MM.1S (cell line): ENCODE data around the gene RCAN1.

Experiments used
- DNase-seq: peaks from one replicate; pipeline ENCODE4 v3.0.0-alpha.2; 2015
- H2AFZ ChIP-seq: fragments of 300-600 bp; sonication (generic); 2 replicates; pipeline ENCODE4 v1.6.0; 2016; ENCODE audit warnings: antibody characterized with exemption, low read length
- H3F3A ChIP-seq: fragments of 300-600 bp; sonication (generic); 2 replicates; pipeline ENCODE4 v1.6.1; 2016; ENCODE audit warnings: mild to moderate bottlenecking, antibody characterized with exemption, low read length, moderate library complexity, mixed read lengths; ENCODE audit not compliant: insufficient read depth
- H3K27ac ChIP-seq: fragments of 300-600 bp; sonication (generic); 2 replicates; pipeline ENCODE4 v1.5.1; 2016; ENCODE audit warnings: mild to moderate bottlenecking, low read length
- H3K27me3 ChIP-seq: fragments of 300-600 bp; sonication (generic); replicated peaks from 2 replicates; pipeline ENCODE4 v1.6.0; 2016; ENCODE audit warnings: low read length; ENCODE audit not compliant: insufficient read depth
- H3K36me3 ChIP-seq: fragments of 300-600 bp; sonication (generic); replicated peaks from 2 replicates; pipeline ENCODE4 v1.6.1; 2016; ENCODE audit warnings: mild to moderate bottlenecking, low read length, mixed read lengths; ENCODE audit not compliant: insufficient read depth
- H3K4me1 ChIP-seq: fragments of 300-600 bp; sonication (generic); 2 replicates; pipeline ENCODE4 v1.6.1; 2016; ENCODE audit warnings: low read length, mixed read lengths
- H3K4me2 ChIP-seq: fragments of 300-600 bp; sonication (generic); 2 replicates; pipeline ENCODE4 v1.6.0; 2016; ENCODE audit warnings: low read depth, low read length
- H3K4me3 ChIP-seq: fragments of 300-600 bp; sonication (generic); 2 replicates; pipeline ENCODE4 v1.5.1; 2016; ENCODE audit warnings: low read length, mixed read lengths
- H3K79me2 ChIP-seq: fragments of 300-600 bp; sonication (generic); 2 replicates; pipeline ENCODE4 v1.6.1; 2016; ENCODE audit warnings: mixed run types, low read length, mixed read lengths
- H3K9ac ChIP-seq: fragments of 300-600 bp; sonication (generic); 2 replicates; pipeline ENCODE4 v1.6.1; 2016; ENCODE audit warnings: low read length, mixed read lengths
- H3K9me2 ChIP-seq: fragments of 300-600 bp; sonication (generic); replicated peaks from 2 replicates; pipeline ENCODE4 v1.6.1; 2016; ENCODE audit warnings: mild to moderate bottlenecking, low read length, mixed read lengths; ENCODE audit not compliant: insufficient read depth
- H3K9me3 ChIP-seq: fragments of 300-600 bp; sonication (generic); replicated peaks from 2 replicates; pipeline ENCODE4 v1.6.1; 2016; ENCODE audit warnings: mild to moderate bottlenecking, low read length, mixed read lengths; ENCODE audit not compliant: insufficient read depth
- H4K20me1 ChIP-seq: fragments of 300-600 bp; sonication (generic); 2 replicates; pipeline ENCODE4 v1.6.1; 2016; ENCODE audit warnings: mild to moderate bottlenecking, low read length, moderate library complexity, mixed read lengths; ENCODE audit not compliant: insufficient read depth
- CTCF ChIP-seq: fragments of 300-600 bp; sonication (generic); IDR thresholded peaks from 2 replicates; pipeline ENCODE4 v1.5.1; 2016; ENCODE audit warnings: antibody characterized with exemption, low read length, mixed read lengths
- EZH2 ChIP-seq: fragments of 300-600 bp; sonication (generic); optimal IDR thresholded peaks from 2 replicates; pipeline ENCODE3; 2017; ENCODE audit warnings: low read depth, mild to moderate bottlenecking, antibody characterized with exemption, low read length, mixed read lengths
- EZH2phosphoT487 ChIP-seq: fragments of 300-600 bp; sonication (generic); IDR thresholded peaks from 2 replicates; pipeline ENCODE4 v1.6.1; 2018; ENCODE audit warnings: antibody characterized with exemption, low read length

Gene RCAN1

GRCh38 chr21:34502480-34503106 is 112.3 kb downstream of the RCAN1 start:
- no peak overlapping the region for H3K4me2 ChIP-seq
- H3K9me2 ChIP-seq: no peaks in the 10 kb centered on the region
- no peaks in the 10 kb centered on the region for H3K4me1 ChIP-seq
- H4K20me1 ChIP-seq: no peaks in the 10 kb centered on the region
- TF ChIP-seq EZH2phosphoT487: no peak
- no peak for TF ChIP-seq EZH2
- no peak for TF ChIP-seq CTCF
- no peak overlapping the region for H3K27ac ChIP-seq
- no peaks in the 10 kb centered on the region for H3K36me3 ChIP-seq
- no peaks in the 10 kb centered on the region for H3K9me3 ChIP-seq
- H3K4me3 ChIP-seq: no peak overlapping the region
- no peak for DNase-seq
- H2AFZ ChIP-seq: no peak overlapping the region
- H3K9ac ChIP-seq: no peak overlapping the region
- H3K79me2 ChIP-seq: no peaks in the 10 kb centered on the region
- H3K27me3 ChIP-seq: no peaks in the 10 kb centered on the region
- H3F3A ChIP-seq: no peaks in the 10 kb centered on the region

DNA sequence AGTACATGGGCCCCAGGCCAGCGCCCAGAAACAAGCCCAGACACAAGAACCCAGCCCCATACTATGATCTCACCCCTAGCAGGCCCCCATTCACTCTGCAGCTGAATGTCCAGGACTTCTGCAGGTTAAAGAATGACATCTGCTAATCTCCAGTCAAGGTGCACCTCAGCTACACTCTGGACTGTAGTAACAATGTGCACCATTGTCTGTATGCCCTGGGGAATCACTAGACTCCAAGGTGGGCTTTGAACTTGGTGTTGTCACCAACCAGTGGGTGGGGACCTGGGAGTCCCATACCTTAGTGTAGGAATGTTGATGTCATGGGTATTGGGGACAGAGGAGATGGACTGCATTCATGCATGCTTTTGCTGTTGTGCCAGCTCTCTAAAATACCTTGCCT is 113.2 kb downstream of the RCAN1 start:
- TF ChIP-seq EZH2 (no peak), EZH2phosphoT487 (no peak), CTCF (no peak)
- Histone ChIP-seq H3F3A (no peaks in the 10 kb centered on the region), H4K20me1 (no peaks in the 10 kb centered on the region), H3K4me2 (no peak overlapping the region), H3K4me1 (no peaks in the 10 kb centered on the region), H3K27ac (no peak overlapping the region), H3K9me2 (no peaks in the 10 kb centered on the region), H2AFZ (no peak overlapping the region), H3K9ac (no peak overlapping the region), H3K27me3 (no peaks in the 10 kb centered on the region), H3K79me2 (no peaks in the 10 kb centered on the region), H3K9me3 (0 out of 2 replicates have a peak, but pooled peaks cover 3% of the 10 kb centered on the region), H3K4me3 (no peak overlapping the region), H3K36me3 (no peaks in the 10 kb centered on the region)
- DNase-seq: no peak

GRCh38 chr21:34500191-34500590 is 114.7 kb downstream of the RCAN1 start:
- H2AFZ ChIP-seq: no peak overlapping the region
- H3K27me3 ChIP-seq: no peaks in the 10 kb centered on the region
- H3F3A ChIP-seq: no peaks in the 10 kb centered on the region
- H3K79me2 ChIP-seq: no peaks in the 10 kb centered on the region
- no peak for DNase-seq
- no peaks in the 10 kb centered on the region for H3K36me3 ChIP-seq
- H3K4me3 ChIP-seq: no peak overlapping the region
- H3K4me1 ChIP-seq: no peaks in the 10 kb centered on the region
- H3K27ac ChIP-seq: no peak overlapping the region
- no peak overlapping the region for H3K9ac ChIP-seq
- no peaks in the 10 kb centered on the region for H3K9me2 ChIP-seq
- H4K20me1 ChIP-seq: no peaks in the 10 kb centered on the region
- no peak for TF ChIP-seq EZH2phosphoT487
- TF ChIP-seq EZH2: no peak
- TF ChIP-seq CTCF: no peak
- 0 out of 2 replicates have a peak, but pooled peaks cover 3% of the 10 kb centered on the region for H3K9me3 ChIP-seq
- H3K4me2 ChIP-seq: no peak overlapping the region
